K562 (cell line): ENCODE results near the gene ZNF30. TPM values are rescaled to one million over a fixed set of nuclear protein-coding genes. Genes with fewer than 3 reads are reported as not detected.
"Not testable (repeated sequence)": the region's sequence is repeated elsewhere in the genome, so short reads cannot be mapped to it uniquely, and the experiment has no call there.

Source experiments
- ATF7 ChIP-seq: fragments of 450-650 bp; IDR thresholded peaks from 2 replicates; pipeline ENCODE4 v1.7.1; 2014; ENCODE audit warnings: mild to moderate bottlenecking, moderate library complexity
- CREB5 ChIP-seq: fragments of 250-450 bp; sonication (Bioruptor Pico); IDR thresholded peaks from 2 replicates; pipeline ENCODE4 v1.5.0; 2020; ENCODE audit warnings: mild to moderate bottlenecking
- CREM ChIP-seq: IDR thresholded peaks from 2 replicates; pipeline ENCODE4 v1.6.1; 2014; ENCODE audit warnings: antibody characterized with exemption, low read depth
- DDX20 ChIP-seq: fragments of 450-650 bp; IDR thresholded peaks from 2 replicates; pipeline ENCODE4 v1.6.1; 2016; ENCODE audit warnings: missing genetic modification characterization, low read depth, mild to moderate bottlenecking, missing compliant biosample characterization, moderate library complexity
- FOXM1 ChIP-seq, 2 experiments: fragments of 450-650 bp in 1 of 2; sonication (generic) in 1 of 2; formaldehyde crosslinking in 1 of 2; IDR thresholded peaks; 2 replicates each; pipeline versions ENCODE4 v1.6.1 to v1.9.0; 2017 to 2022; ENCODE audit warnings: low read depth in 2 of 2, mild to moderate bottlenecking in 2 of 2, missing genetic modification reagents in 1 of 2, moderate library complexity in 1 of 2
- HBP1 ChIP-seq: fragments of 450-650 bp; formaldehyde crosslinking; IDR thresholded peaks from 2 replicates; pipeline ENCODE4 v1.4.0; 2022; ENCODE audit warnings: missing genetic modification characterization
- HDAC1 ChIP-seq, 2 experiments: fragments of 450-650 bp; IDR thresholded peaks; 2 replicates each; pipeline ENCODE4 v1.6.1; 2016 to 2017; ENCODE audit warnings: inconsistent platforms in 1 of 2, mild to moderate bottlenecking in 1 of 2, moderate library complexity in 1 of 2
- ID3 ChIP-seq, 2 experiments: fragments of 250-450 bp in 1 of 2; fragments of 450-650 bp in 1 of 2; sonication (Bioruptor Pico) in 1 of 2; IDR thresholded peaks; 2 replicates each; pipeline versions ENCODE4 v1.6.1 to v1.8.0; 2016 to 2021; ENCODE audit warnings: mild to moderate bottlenecking in 2 of 2, moderate library complexity in 2 of 2, missing compliant biosample characterization in 1 of 2, missing genetic modification characterization in 1 of 2
- KLF13 ChIP-seq: fragments of 450-650 bp; IDR thresholded peaks from 2 replicates; pipeline ENCODE4 v1.6.1; 2016; ENCODE audit warnings: missing genetic modification characterization, low read depth, mild to moderate bottlenecking, missing compliant biosample characterization, moderate library complexity, borderline replicate concordance
- L3MBTL2 ChIP-seq: fragments of 450-650 bp; IDR thresholded peaks from 2 replicates; pipeline ENCODE4 v1.6.1; 2016; ENCODE audit warnings: mild to moderate bottlenecking, moderate library complexity
- MAX ChIP-seq: sonication (generic); formaldehyde crosslinking; IDR thresholded peaks from 2 replicates; pipeline ENCODE4 v1.9.0; 2022; ENCODE audit warnings: mild to moderate bottlenecking, missing genetic modification reagents
- NR4A1 ChIP-seq, 2 experiments: fragments of 250-450 bp in 1 of 2; fragments of 450-650 bp in 1 of 2; sonication (Bioruptor Pico) in 1 of 2; IDR thresholded peaks; 2 replicates each; pipeline versions ENCODE4 v1.4.0 to v1.6.1; 2016 to 2020; ENCODE audit warnings: mild to moderate bottlenecking in 2 of 2, missing compliant biosample characterization in 1 of 2, missing genetic modification characterization in 1 of 2, moderate library complexity in 1 of 2
- PTTG1 ChIP-seq: fragments of 450-650 bp; IDR thresholded peaks from 2 replicates; pipeline ENCODE4 v1.6.1; 2016; ENCODE audit warnings: low read depth, mild to moderate bottlenecking, missing genetic modification characterization, missing compliant biosample characterization
- RCOR1 ChIP-seq, 2 experiments: IDR thresholded peaks; 2 replicates each; pipeline ENCODE4 v1.6.1; 2012; ENCODE audit warnings: low read depth in 2 of 2, low read length in 2 of 2, borderline replicate concordance in 1 of 2, improper control_type of control experiment in 1 of 2
- SMAD4 ChIP-seq: fragments of 250-450 bp; sonication (Bioruptor Pico); conservative IDR thresholded peaks from 2 replicates; pipeline ENCODE4 v1.8.0; 2021; ENCODE audit warnings: inconsistent platforms, mild to moderate bottlenecking, moderate library complexity
- TAL1 ChIP-seq: fragments of 450-650 bp; IDR thresholded peaks from 2 replicates; pipeline ENCODE4 v1.6.1; 2016; ENCODE audit warnings: mild to moderate bottlenecking
- TEAD4 ChIP-seq, 2 experiments: sonication (generic) in 1 of 2; formaldehyde crosslinking in 1 of 2; IDR thresholded peaks; 2 replicates each; pipeline versions ENCODE4 v1.6.1 to v1.8.0; 2012 to 2022; ENCODE audit warnings: borderline replicate concordance in 1 of 2, inconsistent platforms in 1 of 2, low read length in 1 of 2, mild to moderate bottlenecking in 1 of 2, missing genetic modification reagents in 1 of 2
- ZBTB17 ChIP-seq: fragments of 450-650 bp; formaldehyde crosslinking; IDR thresholded peaks from 2 replicates; pipeline ENCODE4 v1.4.0; 2020; ENCODE audit warnings: mild to moderate bottlenecking
- polyA plus RNA-seq, 8 experiments: library from polyadenylated mRNA; depleted of rRNA in 4 of 8; stranded (reverse) in 5 of 8; unstranded in 3 of 8; fragments of >200 nt; fragmentation: Nextera tagmentation in 2 of 8; fragmentation: Illumina TruSeq in 1 of 8; extraction: Ambion mirVana in 2 of 8; extraction: Trizol in 1 of 8; gene quantifications; 2 replicates each; pipeline versions ENCODE4 v1.2.1 to v1.2.3, GENCODE V29; 2011 to 2014; ENCODE audit warnings: inconsistent platforms in 1 of 8, missing spikeins in 1 of 8
- total RNA-seq, 7 experiments: library from RNA; depleted of rRNA in 6 of 7; stranded (reverse); fragments of >200 nt in 6 of 7; fragmentation: Illumina TruSeq in 2 of 7; extraction: Trizol in 2 of 7; gene quantifications; 2 replicates each; pipeline versions ENCODE4 v1.2.1 to v1.2.3, GENCODE V29; 2011 to 2021; ENCODE audit warnings: low replicate concordance in 1 of 7
- TF ChIP-seq, protein P1 (sequence below): fragments of 250-450 bp; sonication (Bioruptor Pico); IDR thresholded peaks from 2 replicates; pipeline ENCODE4 v1.8.0; 2021; ENCODE audit warnings: moderate library complexity, mild to moderate bottlenecking, inconsistent platforms
- TF ChIP-seq, protein P2 (sequence below): fragments of 450-650 bp; conservative IDR thresholded peaks from 2 replicates; pipeline ENCODE4 v1.6.1; 2016; ENCODE audit warnings: missing genetic modification characterization, low read depth, mild to moderate bottlenecking, missing compliant biosample characterization, moderate library complexity

Gene ZNF30
- total and polyA plus RNA-seq, 9 of the 15 experiments (the other 6 are each of a cell fraction or from before 2014, with no cell fraction given) = 7.3 to 13.4 (median 10.6) TPM

- TF ChIP-seq SMAD4 (CRISPR knock-in tag) (peak; percentile 97), TAL1 (peak; percentile 90), CREM (peak; percentile 2; the same call in 1 of the 2 replicates), L3MBTL2 (peak; percentile 70), HDAC1 (IDR thresholded peaks at IDR 0.05) (peak in 1 of 2 experiments; percentile 57; a peak in 2 of 4 replicates), KLF13 (peak; percentile 89), FOXM1 (IDR thresholded peaks at IDR 0.05; ENCODE audit: low read depth) (peak; percentile 63; the same call in 1 of the 2 replicates), ID3 (CRISPR knock-in tag; IDR thresholded peaks at IDR 0.05) (peak; percentile 77; the same call in 1 of the 2 replicates), ID3 (tag; IDR thresholded peaks at IDR 0.05) (peak; percentile 100), CREB5 (CRISPR knock-in tag) (peak; percentile 12; the same call in 1 of the 2 replicates), ATF7 (0 out of 2 replicates have a peak, but pooled peaks have one; percentile 42), DDX20 (peak; percentile 62; the same call in 1 of the 2 replicates), MAX (peak; percentile 97), HBP1 (CRISPR knock-in tag) (peak; percentile 82; the same call in 1 of the 2 replicates), RCOR1 (IDR thresholded peaks at IDR 0.05; ENCODE audit: borderline replicate concordance in 1 of 2, low read depth in 2 of 2, low read length in 2 of 2) (peak; percentile 38 to 73; a peak in 2 of 4 replicates), PTTG1 (tag) (peak; percentile 89), TEAD4 (IDR thresholded peaks at IDR 0.05; ENCODE audit: low read length) (peak; percentile 86), NR4A1 (tag; IDR thresholded peaks at IDR 0.05) (peak; percentile 98), ZBTB17 (CRISPR knock-in tag) (peak; percentile 90)
- TF ChIP-seq, protein P1, sequence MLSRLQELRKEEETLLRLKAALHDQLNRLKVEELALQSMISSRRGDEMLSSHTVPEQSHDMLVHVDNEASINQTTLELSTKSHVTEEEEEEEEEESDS (CRISPR knock-in tag) = 0 out of 2 replicates have a peak, but pooled peaks have one; percentile 30
- not testable (repeated sequence) for TF ChIP-seq FOXM1 (CRISPR knock-in tag; IDR thresholded peaks at IDR 0.05; ENCODE audit: low read depth); TEAD4 (CRISPR knock-in tag; IDR thresholded peaks at IDR 0.05; ENCODE audit: borderline replicate concordance); NR4A1 (CRISPR knock-in tag; IDR thresholded peaks at IDR 0.05)
- TF ChIP-seq, protein P2, sequence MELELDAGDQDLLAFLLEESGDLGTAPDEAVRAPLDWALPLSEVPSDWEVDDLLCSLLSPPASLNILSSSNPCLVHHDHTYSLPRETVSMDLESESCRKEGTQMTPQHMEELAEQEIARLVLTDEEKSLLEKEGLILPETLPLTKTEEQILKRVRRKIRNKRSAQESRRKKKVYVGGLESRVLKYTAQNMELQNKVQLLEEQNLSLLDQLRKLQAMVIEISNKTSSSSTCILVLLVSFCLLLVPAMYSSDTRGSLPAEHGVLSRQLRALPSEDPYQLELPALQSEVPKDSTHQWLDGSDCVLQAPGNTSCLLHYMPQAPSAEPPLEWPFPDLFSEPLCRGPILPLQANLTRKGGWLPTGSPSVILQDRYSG (tag) = peak; percentile 96
Measured at GRCh38 chr19:34920090-34920786, 6.5 kb upstream of the ZNF30 start (continued).
